HG02973 (cell line): Measurements from ENCODE around the gene GNG13.
"Not testable (repeated sequence)": the region's sequence is repeated elsewhere in the genome, so short reads cannot be mapped to it uniquely, and the experiment has no call there.

Experiments
- ATAC-seq: cut with Tn5 transposase; IDR thresholded peaks from one replicate; pipeline ENCODE4 v1.9.1; 2021; ENCODE audit warnings: moderate library complexity; ENCODE audit not compliant: unreplicated experiment

GNG13 gene

DNA sequence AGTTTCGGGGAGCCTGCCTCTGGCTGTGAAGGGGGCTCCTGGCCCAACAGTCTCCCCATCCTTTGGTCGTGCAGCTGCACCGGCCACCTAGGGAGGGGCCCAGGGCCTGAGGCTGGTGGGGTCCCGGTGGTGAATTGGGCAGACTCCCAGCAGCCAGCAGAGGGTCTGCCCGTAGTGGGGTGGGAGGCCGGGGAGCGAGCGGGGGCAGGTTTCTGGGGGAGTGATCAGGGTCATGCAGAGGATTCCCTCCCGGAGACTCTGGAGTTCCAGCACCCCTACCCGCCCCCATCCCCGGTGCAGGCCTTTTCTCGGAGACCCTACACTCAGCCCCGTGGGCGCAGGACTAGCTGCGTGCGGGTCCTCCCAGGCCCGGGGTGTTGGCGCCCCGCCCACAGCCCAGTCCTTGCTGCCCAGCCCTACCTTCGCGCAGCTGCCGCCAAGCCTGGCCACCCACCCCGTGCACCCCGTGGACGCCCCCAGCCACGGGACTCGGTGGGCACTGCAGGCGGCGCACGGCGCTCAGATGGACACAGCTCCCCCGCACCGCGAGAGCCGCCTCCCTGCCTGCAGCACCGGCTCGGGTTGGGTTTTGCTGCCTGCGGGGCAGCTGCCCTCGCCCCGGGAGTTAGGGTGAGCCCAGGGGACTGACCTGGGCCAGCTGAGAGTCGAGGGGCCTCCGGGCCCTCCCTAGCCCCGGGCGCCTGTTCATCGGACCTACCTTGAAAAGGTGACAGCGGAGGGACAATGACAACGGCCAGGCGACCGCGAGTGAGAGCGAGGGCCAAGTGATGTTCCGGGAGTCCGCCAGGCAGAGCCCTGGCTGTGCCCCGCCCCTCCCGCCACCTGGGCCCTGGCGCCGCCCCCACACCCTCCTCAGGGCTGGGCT is at the start of gene GNG13:
Gene GNG13 (minus strand): TSS at position 787 of the 886 bp plus-strand sequence. CDS start 1,657 bp downstream, outside the sequence.
- ATAC-seq: no peak

- ATAC-seq: no peak
Measured at GRCh38 chr16:848510-849253, 48.1 kb upstream of the GNG13 start.

DNA sequence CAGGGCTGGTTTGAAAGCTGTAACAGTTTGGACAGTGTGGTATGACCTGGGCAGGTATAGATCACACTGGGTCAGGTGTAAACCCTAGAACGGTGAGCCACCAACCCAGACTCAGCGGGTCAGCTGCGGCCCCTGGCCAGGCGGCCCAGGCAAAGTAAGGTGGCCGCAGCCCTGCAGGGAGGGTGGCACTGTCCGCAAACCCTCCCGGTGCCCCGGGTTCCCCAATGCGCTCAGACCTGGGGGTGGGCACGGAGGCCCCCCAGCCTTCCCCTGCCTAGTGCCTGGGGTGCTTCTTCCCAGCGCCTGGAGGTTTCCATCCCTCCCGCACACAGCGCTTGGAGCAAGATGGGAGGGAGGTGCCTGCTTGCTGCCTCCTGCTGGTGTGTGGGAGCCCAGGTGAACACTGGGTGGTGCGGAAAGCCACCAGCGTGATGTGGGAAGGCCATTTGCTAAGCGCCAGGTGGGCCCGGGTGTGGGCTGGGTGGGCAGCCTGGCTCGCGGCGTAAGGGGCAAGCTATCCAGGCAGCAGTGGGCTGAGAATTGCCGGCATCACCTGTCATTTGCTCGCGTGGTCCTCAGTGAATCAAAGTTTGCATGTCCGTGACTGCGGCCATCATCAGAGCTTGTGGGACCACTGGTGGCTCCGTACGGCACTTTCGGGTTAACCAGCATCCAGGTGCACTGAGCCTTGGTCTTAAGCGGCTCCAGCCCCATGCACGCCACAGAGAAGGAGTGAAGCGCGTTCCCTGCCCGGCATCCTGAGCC is 47.3 kb upstream of the GNG13 start:
- ATAC-seq: no peak

DNA sequence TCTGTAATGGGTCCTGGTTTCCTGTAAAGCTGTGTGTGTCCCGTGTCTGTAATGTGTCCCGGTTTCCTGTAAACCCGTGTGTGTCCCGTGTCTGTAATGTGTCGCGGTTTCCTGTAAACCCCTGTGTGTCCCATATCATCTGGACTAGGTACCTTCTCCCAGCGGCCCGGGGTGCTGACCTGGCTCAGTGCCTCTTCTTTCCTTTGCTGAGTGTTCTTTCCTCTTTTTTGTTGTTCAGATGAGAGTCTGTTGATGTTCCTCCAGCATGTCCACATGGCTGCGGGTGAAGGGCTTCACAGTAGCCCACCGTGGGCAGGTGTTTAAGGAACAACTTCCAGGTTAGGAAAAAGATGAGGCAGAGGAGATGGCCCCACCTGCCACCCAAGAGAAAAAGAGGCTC is 46.6 kb upstream of the GNG13 start:
- no peak for ATAC-seq

DNA sequence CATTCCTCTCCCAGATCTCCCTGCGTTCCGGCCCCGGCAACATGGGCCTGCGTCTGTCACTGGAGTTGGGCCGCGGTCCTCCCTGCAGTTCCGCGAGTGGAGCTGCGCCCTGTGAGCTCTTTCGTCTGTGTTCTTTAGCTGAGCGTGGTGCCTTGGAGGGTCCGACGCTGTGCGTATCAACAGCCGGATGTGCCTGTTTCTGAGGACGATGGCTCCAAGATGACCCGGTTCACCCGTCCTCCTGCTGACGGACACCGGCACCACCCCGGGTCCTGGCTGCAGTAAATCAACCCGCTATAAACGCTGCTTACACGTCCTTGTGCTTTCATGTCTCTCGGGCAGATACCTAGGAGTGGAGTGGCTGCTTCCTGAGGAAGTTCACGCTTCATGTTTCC is 44.8 kb upstream of the GNG13 start:
- ATAC-seq: no peak

DNA sequence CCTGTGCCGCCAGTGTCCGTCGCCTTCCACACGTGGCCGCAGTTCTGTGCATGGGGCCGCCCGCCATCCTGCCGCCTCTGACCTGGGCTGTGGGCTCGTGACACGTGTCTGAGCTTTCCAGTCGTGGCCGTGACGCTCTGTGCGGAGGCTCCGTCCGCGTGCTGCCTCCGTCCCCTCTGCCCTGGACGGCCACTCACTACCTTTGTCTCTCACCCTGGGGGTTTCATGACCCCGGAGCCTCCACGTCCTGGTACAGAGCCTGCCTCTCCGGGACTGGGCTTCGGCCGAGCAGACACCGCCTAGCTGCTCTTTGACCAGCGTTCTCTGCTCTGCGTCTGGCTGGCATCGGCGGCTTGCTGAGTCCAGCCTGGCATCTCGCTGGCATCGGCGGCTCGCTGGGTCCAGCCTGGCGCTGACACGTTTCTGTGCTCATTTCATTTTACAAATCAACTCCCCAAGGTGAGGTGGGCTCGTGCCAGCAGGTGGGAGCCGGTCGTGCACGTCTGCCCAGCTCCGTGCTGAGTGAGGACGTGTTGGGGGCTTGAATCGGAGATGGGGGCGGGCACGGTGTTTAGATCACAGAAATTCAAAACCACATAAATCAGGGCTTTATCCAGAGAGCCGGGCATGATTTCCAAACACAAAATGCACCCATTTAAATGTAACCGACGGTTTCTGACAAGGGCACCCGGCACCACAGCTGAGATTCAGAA is 44.3 kb upstream of the GNG13 start:
- no peak for ATAC-seq

DNA sequence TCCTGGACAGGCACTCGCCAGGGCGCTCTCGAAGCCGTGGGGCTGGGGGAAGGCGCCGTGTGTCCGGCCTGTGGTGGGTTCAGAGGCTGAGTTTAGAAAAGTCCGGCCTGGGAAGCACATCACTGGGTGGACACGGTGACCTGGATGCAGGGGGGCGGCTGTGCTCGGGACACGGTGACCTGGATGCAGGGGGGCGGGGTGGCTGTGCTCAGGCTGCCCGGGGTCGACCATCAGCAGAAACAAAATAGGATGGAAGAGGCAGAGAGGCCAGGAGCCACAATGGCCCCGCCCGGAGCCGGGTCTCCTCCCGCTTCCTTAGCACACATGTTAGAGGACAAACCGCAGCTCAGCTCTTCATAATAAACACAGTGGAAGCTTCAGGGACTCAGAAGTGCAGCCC is 43.2 kb upstream of the GNG13 start:
- no peak for ATAC-seq

DNA sequence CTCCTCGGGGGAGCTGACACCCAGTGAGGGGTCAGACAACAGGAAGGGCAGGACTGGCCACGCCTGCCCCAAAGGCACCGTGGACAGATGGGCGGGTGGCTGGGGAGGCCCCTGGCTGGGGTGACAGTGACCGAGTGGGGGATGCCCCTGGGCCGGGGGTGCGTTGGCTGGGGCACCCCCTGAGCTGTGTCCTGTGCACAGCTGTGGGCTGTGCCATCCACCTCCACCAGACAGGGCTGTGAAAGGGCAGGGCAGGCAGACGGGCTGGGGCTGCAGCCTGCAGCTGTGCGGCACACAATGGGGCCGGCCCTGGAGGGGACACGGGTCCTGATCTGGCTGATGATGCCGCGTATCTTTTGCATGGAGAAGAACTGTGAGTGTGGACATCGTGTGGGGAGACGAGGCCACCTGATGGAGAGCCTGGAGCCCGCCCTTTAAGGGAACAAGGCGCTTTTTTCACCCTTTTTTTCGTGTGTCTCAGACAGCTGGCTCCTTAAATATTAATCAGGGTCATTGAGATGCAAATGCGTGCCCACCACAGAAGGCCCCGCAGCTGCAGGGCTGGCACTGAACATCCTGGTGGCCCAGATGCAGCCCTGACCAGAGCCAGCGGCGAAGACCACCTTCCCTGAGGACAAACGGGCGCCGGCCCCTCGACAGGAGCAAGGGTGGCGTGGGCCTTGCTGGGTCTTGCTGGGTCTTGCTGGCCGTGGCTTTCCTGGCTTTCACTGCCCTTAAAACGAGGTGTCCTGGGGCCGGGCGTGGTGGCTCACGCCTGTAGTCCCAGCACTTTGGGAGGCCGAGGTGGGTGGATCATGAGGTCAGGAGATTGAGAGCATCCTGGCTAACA is 42.4 kb upstream of the GNG13 start:
- ATAC-seq: no peak

- ATAC-seq: no peak
Measured at GRCh38 chr16:842061-842476, 41.5 kb upstream of the GNG13 start.

- ATAC-seq: no peak
Measured at GRCh38 chr16:841455-842060, 41.0 kb upstream of the GNG13 start.

DNA sequence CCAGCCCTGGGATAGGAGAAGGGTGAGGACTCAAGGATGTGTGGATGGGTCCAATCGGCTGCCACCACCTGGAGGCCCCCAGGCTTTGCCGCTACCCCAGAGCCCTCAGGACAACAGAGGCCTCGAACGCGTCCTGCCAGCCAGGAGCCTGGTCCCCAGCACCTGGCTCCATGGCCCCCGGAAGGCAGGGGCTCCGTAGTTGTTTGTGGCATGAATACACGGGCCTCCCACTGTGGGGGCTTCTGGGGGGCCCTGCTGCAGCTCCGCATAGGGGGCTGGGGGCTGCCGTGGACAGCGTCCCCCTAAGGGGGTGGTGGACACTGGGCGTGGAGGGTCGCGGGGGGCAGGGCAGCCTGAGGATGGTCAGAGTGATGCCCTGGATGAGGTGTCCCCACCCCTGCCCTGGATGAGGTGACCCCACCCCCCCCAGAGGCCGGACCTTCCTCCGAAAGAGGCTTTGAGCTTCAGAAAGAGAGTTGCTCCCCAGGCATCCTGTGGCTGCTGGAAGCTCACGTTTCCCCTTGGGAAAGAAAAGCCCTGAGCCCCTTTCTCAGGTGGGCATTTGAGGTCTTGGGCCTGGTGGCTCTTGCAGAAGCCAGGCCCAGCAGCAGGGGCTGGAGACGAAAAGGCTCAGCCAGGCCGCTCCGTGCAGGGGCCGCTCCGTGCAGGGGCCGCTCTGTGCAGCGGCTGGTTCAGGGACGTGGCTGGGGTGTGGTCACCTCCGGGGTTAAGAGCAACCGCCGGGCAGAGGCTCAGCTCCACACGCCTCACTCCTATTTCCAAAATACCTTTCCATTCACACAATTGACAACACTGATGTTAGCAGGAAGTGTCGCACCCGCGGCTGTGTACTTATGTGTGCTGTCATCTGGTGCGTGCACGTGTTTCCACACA is 40.3 kb upstream of the GNG13 start:
- ATAC-seq: no peak

DNA sequence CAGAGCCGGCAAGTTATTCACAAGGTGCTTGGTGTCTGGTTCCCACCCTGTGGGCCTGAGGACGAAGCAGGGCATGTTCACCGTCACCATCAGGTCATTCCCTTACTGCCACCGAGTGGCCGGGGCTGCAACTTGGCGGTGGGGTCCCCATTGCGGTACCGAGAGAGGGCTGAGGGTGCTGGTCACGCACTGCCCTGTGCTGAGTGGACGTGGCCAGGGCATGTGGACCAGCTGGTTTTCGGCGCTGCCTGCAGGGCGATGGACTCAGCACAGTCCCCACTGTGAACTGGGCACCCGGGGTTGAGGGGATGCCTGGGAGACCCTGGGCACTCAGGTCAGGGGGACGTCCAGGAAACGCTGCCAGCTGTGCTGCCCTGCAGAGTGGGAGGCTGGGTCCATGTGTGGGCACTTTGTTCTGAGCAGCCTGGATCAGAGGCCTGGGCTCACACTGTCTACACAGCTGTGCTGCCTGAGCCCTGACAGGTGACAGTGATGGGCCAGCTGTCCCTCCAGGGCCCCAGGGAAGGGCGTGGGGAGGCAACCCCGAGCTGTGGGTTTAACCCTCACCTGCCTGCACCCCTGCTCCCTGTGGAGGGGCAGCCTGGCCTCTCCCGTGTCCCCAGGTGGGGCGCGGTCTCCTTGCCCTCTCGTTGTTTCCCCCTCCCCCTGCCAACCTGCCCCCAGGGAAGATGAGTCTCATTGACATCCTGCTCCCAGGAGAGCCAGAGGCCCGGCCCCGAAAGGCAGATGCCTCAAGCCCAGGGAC is 39.3 kb upstream of the GNG13 start:
- ATAC-seq: no peak

DNA sequence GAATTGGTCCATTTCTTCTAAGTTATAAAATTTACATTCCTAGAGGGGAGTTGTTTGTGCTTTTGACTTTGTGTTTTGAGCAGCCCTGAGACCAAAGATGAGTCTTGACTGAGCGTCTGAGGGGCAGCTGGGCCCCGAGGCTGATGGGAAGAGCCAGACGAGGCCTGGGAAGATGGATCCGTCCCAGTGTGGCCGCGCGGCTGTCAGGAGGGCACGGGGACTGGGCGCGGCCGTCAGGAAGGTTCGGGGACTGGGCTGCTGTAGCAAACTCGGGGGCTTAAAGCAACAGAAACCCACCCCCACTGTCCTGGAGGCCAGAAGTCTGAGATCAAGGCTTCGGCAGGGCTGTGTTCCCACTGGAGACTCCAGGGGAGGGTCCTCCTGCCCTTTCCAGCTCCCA is 38.2 kb upstream of the GNG13 start:
- no peak for ATAC-seq

DNA sequence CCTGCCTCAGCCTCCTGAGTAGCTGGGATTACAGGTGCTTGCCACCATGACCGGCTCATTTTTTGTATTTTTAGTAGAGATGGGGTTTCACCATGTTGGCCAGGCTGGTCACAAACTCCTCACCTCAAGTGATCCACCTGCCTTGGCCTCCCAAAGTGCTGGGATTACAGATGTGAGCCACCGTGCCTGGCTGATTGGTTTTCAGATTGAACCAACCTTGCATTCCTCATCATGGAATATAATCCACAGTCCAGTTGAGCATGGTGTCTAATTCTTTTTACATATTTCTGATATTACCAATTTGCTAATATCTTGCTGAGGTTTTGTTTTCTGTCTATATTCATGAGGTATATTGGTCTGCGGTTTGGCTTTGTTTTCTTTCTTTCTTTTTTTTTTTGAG is 36.3 kb upstream of the GNG13 start:
- not testable (repeated sequence) for ATAC-seq

DNA sequence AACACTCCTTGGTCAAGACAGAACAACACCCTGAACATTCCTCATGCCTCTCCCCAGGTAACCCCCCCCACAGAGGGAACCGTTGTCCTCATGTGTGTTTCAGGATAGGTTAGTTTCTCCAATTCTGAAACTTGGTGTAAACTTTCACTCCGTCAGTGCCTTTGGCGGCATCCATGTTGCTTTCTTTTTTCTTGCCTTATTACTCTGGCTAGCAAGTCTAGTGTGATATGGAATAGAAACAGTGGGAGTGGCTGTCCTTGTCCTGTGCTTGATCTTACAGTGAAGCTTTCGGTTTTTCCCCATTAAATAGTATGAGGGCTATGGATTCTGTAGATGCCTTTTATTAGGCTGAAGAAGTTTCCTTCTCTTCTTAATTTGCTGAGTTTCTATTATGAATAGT is 35.7 kb upstream of the GNG13 start:
- no peak for ATAC-seq

- no peak for ATAC-seq
Measured at GRCh38 chr16:835373-835772, 34.8 kb upstream of the GNG13 start.

GRCh38 chr16:833411-833810 is 32.9 kb upstream of the GNG13 start:
- no peak for ATAC-seq
